Upper lobe of left lung (tissue), 6 donors: ENCODE data around the gene KIF18B. TPM values are rescaled to one million over a fixed set of nuclear protein-coding genes. Genes with fewer than 3 reads are reported as not detected.

ENCODE experiments used
- ATAC-seq, 2 donors: fragments of 200-7000 bp; cut with Tn5 transposase; one replicate each; pipeline ENCODE4 v1.9.1; 2022; ENCODE audit warnings: mild to moderate bottlenecking in 2 of 2, moderate library complexity in 2 of 2; ENCODE audit not compliant: low FRiP score in 2 of 2
- DNase-seq, 2 donors: peaks; one replicate each; pipeline ENCODE4 v3.0.0-alpha.2; 2019 to 2020
- H3K27ac ChIP-seq, 4 donors: fragments of 200-600 bp; sonication (generic); one replicate each; pipeline ENCODE4 v1.5.1; 2016 to 2019
- H3K27me3 ChIP-seq, 4 donors: fragments of 200-600 bp; sonication (generic); one replicate each; pipeline ENCODE4 v1.5.1; 2017 to 2019
- H3K36me3 ChIP-seq, 4 donors: fragments of 200-600 bp; sonication (generic); one replicate each; pipeline ENCODE4 v1.5.1; 2016 to 2019
- H3K4me1 ChIP-seq, 4 donors: fragments of 200-600 bp; sonication (generic); one replicate each; pipeline ENCODE4 v1.5.1; 2018 to 2019
- H3K4me3 ChIP-seq, 4 donors: fragments of 200-600 bp; sonication (generic); one replicate each; pipeline ENCODE4 v1.5.1; 2017 to 2019; ENCODE audit warnings: mild to moderate bottlenecking in 2 of 4, moderate library complexity in 1 of 4
- H3K9me3 ChIP-seq, 4 donors: fragments of 200-600 bp; sonication (generic); one replicate each; pipeline ENCODE4 v1.5.1; 2018 to 2019
- CTCF ChIP-seq, 6 experiments: fragments of 450-650 bp in 4 of 6; fragments of 200-600 bp in 2 of 6; sonication (generic) in 2 of 6; IDR thresholded peaks; one replicate each; pipeline ENCODE4 v1.5.1; 2016 to 2019; ENCODE audit warnings: antibody characterized with exemption in 6 of 6
- EP300 ChIP-seq, 4 donors: sonication (generic); formaldehyde crosslinking; IDR thresholded peaks; one replicate each; pipeline ENCODE4 v1.5.1; 2017; ENCODE audit warnings: antibody characterized with exemption in 4 of 4, control low read depth in 2 of 4
- POLR2A ChIP-seq, 4 donors: fragments of 450-650 bp; IDR thresholded peaks; one replicate each; pipeline ENCODE4 v1.5.1; 2016 to 2017; ENCODE audit warnings: antibody characterized with exemption in 4 of 4, mild to moderate bottlenecking in 2 of 4
- POLR2AphosphoS5 ChIP-seq, 2 donors: sonication (generic); formaldehyde crosslinking; IDR thresholded peaks; one replicate each; pipeline ENCODE4 v1.5.1; 2017; ENCODE audit warnings: antibody characterized with exemption in 2 of 2
- WGBS, 2 donors: methylation state at CpG; one replicate each; pipeline ENCODE4 v1.1.5; 2017 to 2018; 5-methylcytosine and 5-hydroxymethylcytosine counted together
- total RNA-seq, 6 donors: library from RNA; depleted of rRNA in 4 of 6; stranded (reverse); fragments of >200 nt in 4 of 6; gene quantifications; one replicate each; pipeline versions ENCODE4 v1.1.0 to v1.2.1, GENCODE V29; 2016 to 2021
- donor health status: DM: no; HTN: no; CAD: no; lungs with moderate emphysema.
- donor health status: DM: no; HTN: yes; CAD: no; lungs with severe emphysema.

KIF18B gene
- total RNA-seq, 6 donors from 2014 or later: 0.49 to 2.9 (median 1.3) TPM

- ATAC-seq (no peak), DNase-seq (no peak)
- Histone ChIP-seq H3K9me3 (no peaks in the 10 kb centered on the region), H3K27ac (no peak overlapping the region), H3K36me3 (no peaks in the 10 kb centered on the region), H3K4me3 (no peak overlapping the region), H3K4me1 (peaks cover 24 to 44% (median 30%) of the 10 kb centered on the region in 4 donors), H3K27me3 (peaks cover 0 to 48% (median 29%) of the 10 kb centered on the region in 4 donors)
- WGBS, 2 donors: 52 to 70% methylated on average over 5 of the region's 5 CpGs
- TF ChIP-seq CTCF (IDR thresholded peaks at IDR 0.05): no peak
- TF ChIP-seq POLR2A (IDR thresholded peaks at IDR 0.05): no peak
- TF ChIP-seq POLR2AphosphoS5 (IDR thresholded peaks at IDR 0.05): no peak
These were observed 18.1 kb upstream of the KIF18B start for GRCh38 chr17:44965481-44966234.

GRCh38 chr17:44961921-44962350 lies 14.4 kb upstream of the KIF18B start:
- Histone ChIP-seq H3K9me3 (no peaks in the 10 kb centered on the region), H3K4me1 (peaks cover 7 to 23% (median 9%) of the 10 kb centered on the region in 4 donors), H3K36me3 (no peaks in the 10 kb centered on the region), H3K4me3 (no peak overlapping the region), H3K27me3 (peaks cover 0 to 32% (median 15%) of the 10 kb centered on the region in 4 donors), H3K27ac (no peak overlapping the region)
- TF ChIP-seq CTCF (IDR thresholded peaks at IDR 0.05) (no peak), POLR2A (IDR thresholded peaks at IDR 0.05) (no peak), POLR2AphosphoS5 (IDR thresholded peaks at IDR 0.05) (no peak)
- no peak for DNase-seq
- ATAC-seq: no peak
- WGBS, 2 donors: 76 to 87% methylated on average over 7 of the region's 7 CpGs

GRCh38 chr17:44960691-44961090 lies 13.1 kb upstream of the KIF18B start:
- ATAC-seq (peak in 1 of 2 donors; percentile 21), DNase-seq (peak in 1 of 2 donors; percentile 46)
- Histone ChIP-seq H3K27me3 (peaks cover 0 to 20% (median 8%) of the 10 kb centered on the region in 4 donors), H3K4me1 (peaks cover 6 to 16% (median 7%) of the 10 kb centered on the region in 4 donors), H3K36me3 (no peaks in the 10 kb centered on the region), H3K27ac (no peak overlapping the region), H3K4me3 (no peak overlapping the region), H3K9me3 (no peaks in the 10 kb centered on the region)
- WGBS, 2 donors: 58 to 75% methylated on average over 2 of the region's 2 CpGs
- TF ChIP-seq POLR2AphosphoS5 (IDR thresholded peaks at IDR 0.05): no peak
- TF ChIP-seq CTCF (IDR thresholded peaks at IDR 0.05): no peak
- TF ChIP-seq EP300 (IDR thresholded peaks at IDR 0.05): no peak
- no peak for TF ChIP-seq POLR2A (IDR thresholded peaks at IDR 0.05)

GRCh38 chr17:44959821-44960531 lies 12.4 kb upstream of the KIF18B start:
- DNase-seq: peak in 1 of 2 donors; percentile 78
- Histone ChIP-seq H3K27me3 (peaks cover 0 to 15% (median 6%) of the 10 kb centered on the region in 4 donors), H3K4me1 (peaks cover 6 to 16% (median 7%) of the 10 kb centered on the region in 4 donors), H3K9me3 (no peaks in the 10 kb centered on the region), H3K27ac (no peak overlapping the region), H3K4me3 (peak overlapping the region in 1 of 4 donors; percentile 21), H3K36me3 (no peaks in the 10 kb centered on the region)
- no peak for ATAC-seq
- 17 to 21% methylated on average over 23 to 35 of the region's 56 CpGs for WGBS, 2 donors
- TF ChIP-seq CTCF (IDR thresholded peaks at IDR 0.05) (no peak), POLR2AphosphoS5 (IDR thresholded peaks at IDR 0.05) (no peak), EP300 (IDR thresholded peaks at IDR 0.05) (no peak), POLR2A (IDR thresholded peaks at IDR 0.05) (no peak)
